ENCODE results near the gene CBR4. TPM values are rescaled to one million over a fixed set of nuclear protein-coding genes. Genes with fewer than 3 reads are reported as not detected.

Gene CBR4
- total and polyA plus RNA-seq, 3 experiments from 2014 or later, result 5.7 to 17.1 (median 14.2) TPM

DNA sequence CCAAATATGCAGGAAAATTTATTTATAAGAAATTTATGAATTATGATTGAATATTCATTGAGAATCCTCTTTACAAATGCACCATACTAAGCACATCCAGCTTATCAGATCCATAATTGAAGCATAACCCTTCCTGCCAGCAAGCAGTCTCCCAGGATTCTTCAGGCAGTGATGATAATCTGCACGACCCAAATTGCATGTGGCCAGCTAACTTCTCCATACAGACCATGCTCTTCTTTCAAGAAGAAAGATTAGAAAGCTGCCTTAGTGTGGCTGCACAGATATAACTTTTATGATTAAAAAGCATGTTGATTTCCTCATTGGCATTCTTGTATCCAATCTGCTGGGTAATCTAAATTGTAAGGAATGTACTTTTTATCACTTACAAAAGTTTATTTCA lies 3.3 kb upstream of the CBR4 start:
- H3K4me3 Mint-ChIP-seq, result peak overlapping the region in 1 of 7 donors; percentile 0
- H3K4me3 ChIP-seq (ENCODE audit: low read length), result no peak overlapping the region
- ChIA-PET CTCF (no interaction called here), POLR2A (no interaction called here)
- H3K27ac ChIP-seq (ENCODE audit: low read depth, low read length), result peak overlapping the region; percentile 10
- H3K4me1 Mint-ChIP-seq, result peaks cover 52 to 59% (median 55%) of the 10 kb centered on the region in 3 donors
- H3K9me3 ChIP-seq (ENCODE audit: low read length), result no peaks in the 10 kb centered on the region
- H3K36me3 Mint-ChIP-seq, result peaks cover 0 to 13% (median 0%) of the 10 kb centered on the region in 3 donors
- no peaks in the 10 kb centered on the region for H3K27me3 ChIP-seq (ENCODE audit: insufficient read depth, low read length, poor library complexity, severe bottlenecking)
- DNase-seq, result no peak
- H3K27ac Mint-ChIP-seq, result peak overlapping the region in 1 of 8 donors; percentile 52
- peaks cover 0 to 8% of the 10 kb centered on the region in 2 donors for H3K27me3 Mint-ChIP-seq
- peaks cover 30% of the 10 kb centered on the region for H3K4me1 ChIP-seq (ENCODE audit: insufficient read depth, low read length)
- peaks cover 0 to 3% (median 0%) of the 10 kb centered on the region in 5 donors for H3K9me3 Mint-ChIP-seq
- H3K36me3 ChIP-seq (ENCODE audit: insufficient read depth, low read length), result no peaks in the 10 kb centered on the region

DNA sequence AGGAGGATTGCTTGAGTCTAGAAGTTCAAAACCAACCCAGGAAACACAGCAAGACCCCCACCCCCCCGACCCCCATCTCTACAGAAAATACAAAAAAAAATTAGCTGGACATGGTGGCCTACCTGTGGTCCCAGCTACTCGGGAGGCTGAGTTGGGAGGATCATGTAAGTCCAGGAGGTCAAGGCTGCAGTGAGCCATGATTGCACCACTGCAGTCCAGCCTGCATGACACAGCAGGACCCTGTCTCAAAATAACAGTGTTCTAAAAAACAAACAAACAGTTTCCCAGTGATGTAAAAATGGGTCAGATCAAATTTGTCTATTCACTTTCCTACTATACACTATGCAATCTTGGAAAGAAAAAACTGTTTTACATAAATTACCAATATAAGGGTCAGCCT lies 2.0 kb upstream of the CBR4 start:
- Mint-ChIP-seq H3K4me1 (peaks cover 54 to 60% (median 57%) of the 10 kb centered on the region in 3 donors), H3K4me3 (peak overlapping the region in 1 of 7 donors; percentile 46), H3K27me3 (peaks cover 0 to 8% of the 10 kb centered on the region in 2 donors), H3K27ac (peak overlapping the region in 2 of 8 donors; percentile 19 to 21), H3K9me3 (peaks cover 0 to 3% (median 0%) of the 10 kb centered on the region in 5 donors), H3K36me3 (peaks cover 0 to 13% (median 0%) of the 10 kb centered on the region in 3 donors)
- POLR2A ChIA-PET, result no interaction called here
- Histone ChIP-seq H3K36me3 (ENCODE audit: insufficient read depth, low read length) (no peaks in the 10 kb centered on the region), H3K27me3 (ENCODE audit: insufficient read depth, low read length, poor library complexity, severe bottlenecking) (no peaks in the 10 kb centered on the region), H3K9me3 (ENCODE audit: low read length) (no peaks in the 10 kb centered on the region), H3K4me3 (ENCODE audit: low read length) (no peak overlapping the region), H3K4me1 (ENCODE audit: insufficient read depth, low read length) (peaks cover 31% of the 10 kb centered on the region), H3K27ac (ENCODE audit: low read depth, low read length) (no peak overlapping the region)
- DNase-seq, result no peak
- CTCF ChIA-PET, result no interaction called here

DNA sequence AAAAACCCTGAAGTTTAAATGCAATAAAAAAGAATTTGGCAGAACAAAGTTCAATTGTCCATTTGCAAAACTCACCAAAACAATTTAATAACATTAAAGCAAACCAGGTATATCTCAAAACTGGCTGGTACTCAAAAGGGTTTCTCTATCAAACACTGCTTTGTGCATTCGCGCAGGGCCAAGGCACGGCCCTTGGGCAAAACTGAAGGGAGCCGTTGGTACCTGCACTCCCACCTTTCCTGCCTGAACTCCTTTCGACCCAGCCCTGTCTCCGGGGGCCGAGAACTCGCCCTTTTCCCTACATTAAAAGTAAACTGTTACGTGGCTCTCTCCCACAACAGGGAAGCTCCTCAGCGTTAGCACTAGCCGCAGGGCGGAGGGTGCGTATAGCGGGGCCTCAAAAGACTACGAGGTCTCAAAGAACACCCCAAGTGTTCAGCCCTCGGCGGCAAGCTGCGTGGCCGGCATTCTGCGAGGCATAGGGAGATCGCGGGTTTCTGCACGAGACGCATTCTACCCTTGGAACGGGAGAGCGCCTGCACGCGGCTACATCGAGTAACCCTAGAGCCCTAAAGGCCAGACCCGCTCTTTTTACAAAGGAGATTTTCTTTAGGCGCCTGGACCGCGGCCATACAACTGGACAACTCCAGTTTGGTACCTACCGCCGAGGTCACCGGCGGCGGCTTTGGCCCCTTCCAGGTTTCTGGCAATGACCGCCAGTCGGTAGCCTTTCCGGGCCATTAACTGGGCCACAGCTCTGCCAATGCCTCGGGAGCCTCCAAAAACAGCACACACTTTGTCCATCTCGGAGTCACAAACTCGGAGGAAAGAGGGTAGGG lies 550 bp downstream of the CBR4 start:
- Mint-ChIP-seq H3K4me1 (peaks cover 45 to 51% (median 48%) of the 10 kb centered on the region in 3 donors), H3K4me3 (peak overlapping the region; percentile 92 to 97 (median 95)), H3K27me3 (peaks cover 0 to 6% of the 10 kb centered on the region in 2 donors), H3K9me3 (peaks cover 0 to 2% (median 0%) of the 10 kb centered on the region in 5 donors), H3K27ac (peak overlapping the region; percentile 94 to 98 (median 96)), H3K36me3 (peaks cover 0 to 29% (median 6%) of the 10 kb centered on the region in 3 donors)
- Histone ChIP-seq H3K27me3 (ENCODE audit: insufficient read depth, low read length, poor library complexity, severe bottlenecking) (no peaks in the 10 kb centered on the region), H3K4me1 (ENCODE audit: insufficient read depth, low read length) (peaks cover 20% of the 10 kb centered on the region), H3K36me3 (ENCODE audit: insufficient read depth, low read length) (no peaks in the 10 kb centered on the region), H3K9me3 (ENCODE audit: low read length) (no peaks in the 10 kb centered on the region), H3K27ac (ENCODE audit: low read depth, low read length) (peak overlapping the region; percentile 92), H3K4me3 (ENCODE audit: low read length) (peak overlapping the region; percentile 97)
- ChIA-PET POLR2A (interaction anchor here (0.6 to 1.1 kb wide), 7 partner anchors 13 to 557 kb away, joined by 3 to 4 read pairs (median 4); no protein-coding TSS in a partner anchor), CTCF (interaction anchor here (0.7 to 2.0 kb wide), 11 partner anchors 10 to 1016 kb away, joined by 3 to 12 read pairs (median 4); partner anchors contain the start of gene DDX60)
- peak; percentile 39 to 70 (median 54) for DNase-seq

DNA sequence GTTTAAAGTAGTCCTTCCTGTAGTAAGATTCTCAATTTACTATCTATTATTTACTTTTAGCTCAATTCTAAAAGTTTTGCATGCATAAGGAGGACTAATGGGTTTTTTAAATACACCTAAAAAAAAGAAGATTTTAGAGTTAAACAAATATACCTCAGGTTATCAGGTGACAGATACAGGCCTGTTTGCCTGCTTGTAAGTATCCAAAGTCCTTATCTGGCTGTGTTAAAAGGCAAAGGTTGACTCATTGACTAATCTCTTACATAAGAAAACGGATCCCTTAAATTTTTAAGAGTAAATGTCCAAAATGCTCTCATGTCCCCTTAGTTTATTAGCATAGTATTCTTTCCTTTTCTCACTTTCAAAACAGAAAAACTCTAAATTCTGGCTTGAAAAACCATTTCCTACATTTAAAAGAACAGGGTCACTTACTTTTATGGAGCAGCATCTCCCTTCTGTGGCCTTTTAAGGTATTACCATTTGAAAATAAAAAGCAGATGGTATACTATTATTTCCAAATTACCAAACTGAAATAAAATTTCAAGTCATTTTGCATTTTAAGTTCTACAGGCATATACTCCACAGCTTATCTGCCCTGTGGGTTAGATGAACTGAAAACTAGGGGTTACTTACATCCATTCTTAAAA lies 4.5 kb downstream of the CBR4 start:
- Mint-ChIP-seq H3K27ac (no peak overlapping the region), H3K9me3 (peaks cover 0 to 2% (median 0%) of the 10 kb centered on the region in 5 donors), H3K4me1 (peaks cover 40 to 57% (median 56%) of the 10 kb centered on the region in 3 donors), H3K27me3 (peaks cover 0 to 6% of the 10 kb centered on the region in 2 donors), H3K4me3 (no peak overlapping the region), H3K36me3 (peaks cover 14 to 62% (median 24%) of the 10 kb centered on the region in 3 donors)
- Histone ChIP-seq H3K4me1 (ENCODE audit: insufficient read depth, low read length) (peaks cover 20% of the 10 kb centered on the region), H3K27ac (ENCODE audit: low read depth, low read length) (no peak overlapping the region), H3K36me3 (ENCODE audit: insufficient read depth, low read length) (peaks cover 8% of the 10 kb centered on the region), H3K27me3 (ENCODE audit: insufficient read depth, low read length, poor library complexity, severe bottlenecking) (no peaks in the 10 kb centered on the region), H3K9me3 (ENCODE audit: low read length) (no peaks in the 10 kb centered on the region), H3K4me3 (ENCODE audit: low read length) (no peak overlapping the region)
- POLR2A ChIA-PET, result no interaction called here
- no peak for DNase-seq
- CTCF ChIA-PET, result interaction anchor here (0.9 kb wide), 1 partner anchor 81 kb away, joined by 3 read pairs; no protein-coding TSS in a partner anchor

DNA sequence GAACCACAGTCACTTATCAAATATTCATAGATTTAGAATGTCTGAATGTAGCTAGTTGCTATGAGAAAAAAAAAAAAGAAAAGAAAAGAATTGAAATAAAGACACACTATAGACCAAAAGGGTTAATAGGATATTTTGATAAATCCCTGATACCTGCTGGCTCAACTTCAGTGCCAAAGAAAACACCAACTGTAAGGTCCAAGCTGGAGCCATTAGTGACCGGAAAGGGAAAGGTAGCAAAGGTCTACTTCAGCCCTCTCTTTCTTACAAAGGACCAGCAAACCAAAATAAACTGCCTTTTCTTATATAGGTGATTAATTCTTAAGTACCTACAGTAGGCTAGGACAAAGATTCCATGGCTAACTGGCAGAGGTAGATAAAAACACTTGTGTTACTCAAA lies 9.7 kb downstream of the CBR4 start:
- CTCF ChIA-PET, result interaction anchor here (1.2 kb wide), 1 partner anchor 57 kb away, joined by 4 read pairs; no protein-coding TSS in a partner anchor
- H3K27me3 Mint-ChIP-seq, result no peaks in the 10 kb centered on the region
- peak overlapping the region in 1 of 8 donors; percentile 53 for H3K27ac Mint-ChIP-seq
- Histone ChIP-seq H3K4me1 (ENCODE audit: insufficient read depth, low read length) (no peaks in the 10 kb centered on the region), H3K36me3 (ENCODE audit: insufficient read depth, low read length) (peaks cover 8% of the 10 kb centered on the region), H3K27me3 (ENCODE audit: insufficient read depth, low read length, poor library complexity, severe bottlenecking) (no peaks in the 10 kb centered on the region), H3K9me3 (ENCODE audit: low read length) (no peaks in the 10 kb centered on the region), H3K27ac (ENCODE audit: low read depth, low read length) (no peak overlapping the region), H3K4me3 (ENCODE audit: low read length) (no peak overlapping the region)
- peaks cover 14 to 78% (median 43%) of the 10 kb centered on the region in 3 donors for H3K36me3 Mint-ChIP-seq
- no peaks in the 10 kb centered on the region for H3K9me3 Mint-ChIP-seq
- peaks cover 9 to 37% (median 30%) of the 10 kb centered on the region in 3 donors for H3K4me1 Mint-ChIP-seq
- no peak overlapping the region for H3K4me3 Mint-ChIP-seq
- POLR2A ChIA-PET, result no interaction called here
- DNase-seq, result no peak

DNA sequence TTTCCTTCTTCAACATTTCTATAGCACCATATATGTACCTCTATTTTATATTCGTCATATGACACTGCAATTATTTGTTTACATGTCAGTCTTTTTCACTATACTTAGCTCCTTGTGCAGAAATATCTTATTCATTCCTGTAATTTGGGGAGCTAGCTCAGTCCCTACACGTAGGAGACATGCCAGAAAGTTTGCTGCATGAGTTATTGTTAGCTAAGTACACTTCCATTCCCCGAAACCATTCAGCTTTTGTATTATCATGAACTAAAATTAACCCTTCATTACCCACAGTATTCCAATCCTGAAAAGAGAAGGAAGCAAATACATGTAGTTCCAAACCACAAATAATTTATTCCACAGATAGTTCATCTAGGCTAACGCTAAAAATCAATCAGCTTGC lies 10.2 kb downstream of the CBR4 start:
- no peak overlapping the region for H3K4me3 ChIP-seq (ENCODE audit: low read length)
- Mint-ChIP-seq H3K4me1 (peaks cover 9 to 37% (median 30%) of the 10 kb centered on the region in 3 donors), H3K27ac (peak overlapping the region in 2 of 8 donors; percentile 17 to 27), H3K9me3 (no peaks in the 10 kb centered on the region), H3K4me3 (no peak overlapping the region), H3K36me3 (peaks cover 14 to 79% (median 41%) of the 10 kb centered on the region in 3 donors), H3K27me3 (no peaks in the 10 kb centered on the region)
- ChIA-PET CTCF (interaction anchor here (0.6 to 1.2 kb wide), 2 partner anchors 10 to 56 kb away, joined by 3 to 4 read pairs; partner anchors contain the start of gene CBR4), POLR2A (interaction anchor here (0.6 kb wide), 1 partner anchor 10 kb away, joined by 5 read pairs; the partner anchor contains the start of gene CBR4)
- peaks cover 8% of the 10 kb centered on the region for H3K36me3 ChIP-seq (ENCODE audit: insufficient read depth, low read length)
- no peak overlapping the region for H3K27ac ChIP-seq (ENCODE audit: low read depth, low read length)
- DNase-seq, result no peak
- H3K27me3 ChIP-seq (ENCODE audit: insufficient read depth, low read length, poor library complexity, severe bottlenecking), result no peaks in the 10 kb centered on the region
- no peaks in the 10 kb centered on the region for H3K9me3 ChIP-seq (ENCODE audit: low read length)
- no peaks in the 10 kb centered on the region for H3K4me1 ChIP-seq (ENCODE audit: insufficient read depth, low read length)

DNA sequence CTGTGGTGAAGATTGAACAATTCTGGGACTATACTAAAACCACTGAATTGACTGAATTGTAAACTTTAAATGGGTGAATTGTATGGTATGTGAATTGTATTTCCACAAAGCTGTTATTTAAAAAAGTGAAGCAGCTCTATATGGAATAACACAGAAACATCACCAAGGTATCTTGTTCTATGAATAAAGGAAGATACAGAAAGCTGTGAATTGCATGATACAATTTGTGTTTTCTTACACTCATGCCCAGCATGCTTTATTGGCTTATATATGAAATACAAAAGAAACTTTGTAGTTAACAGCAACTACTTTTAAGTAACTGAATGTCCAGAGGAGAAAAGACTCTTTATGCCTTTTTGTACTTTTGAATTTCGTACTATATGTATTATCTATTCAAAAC lies 11.5 kb downstream of the CBR4 start:
- H3K4me3 Mint-ChIP-seq, result no peak overlapping the region
- no peaks in the 10 kb centered on the region for H3K27me3 Mint-ChIP-seq
- Histone ChIP-seq H3K27me3 (ENCODE audit: insufficient read depth, low read length, poor library complexity, severe bottlenecking) (no peaks in the 10 kb centered on the region), H3K9me3 (ENCODE audit: low read length) (no peaks in the 10 kb centered on the region), H3K27ac (ENCODE audit: low read depth, low read length) (no peak overlapping the region), H3K4me3 (ENCODE audit: low read length) (no peak overlapping the region), H3K4me1 (ENCODE audit: insufficient read depth, low read length) (no peaks in the 10 kb centered on the region), H3K36me3 (ENCODE audit: insufficient read depth, low read length) (peaks cover 8% of the 10 kb centered on the region)
- CTCF ChIA-PET, result interaction anchor here (1.5 kb wide), 1 partner anchor 12 kb away, joined by 3 read pairs; no protein-coding TSS in a partner anchor
- H3K36me3 Mint-ChIP-seq, result peaks cover 14 to 77% (median 35%) of the 10 kb centered on the region in 3 donors
- H3K27ac Mint-ChIP-seq, result peak overlapping the region in 1 of 8 donors; percentile 5
- no peaks in the 10 kb centered on the region for H3K9me3 Mint-ChIP-seq
- DNase-seq, result no peak
- peaks cover 7 to 30% (median 26%) of the 10 kb centered on the region in 3 donors for H3K4me1 Mint-ChIP-seq
- POLR2A ChIA-PET, result no interaction called here
